Measurements from ENCODE around the gene ARHGDIA.

DNA sequence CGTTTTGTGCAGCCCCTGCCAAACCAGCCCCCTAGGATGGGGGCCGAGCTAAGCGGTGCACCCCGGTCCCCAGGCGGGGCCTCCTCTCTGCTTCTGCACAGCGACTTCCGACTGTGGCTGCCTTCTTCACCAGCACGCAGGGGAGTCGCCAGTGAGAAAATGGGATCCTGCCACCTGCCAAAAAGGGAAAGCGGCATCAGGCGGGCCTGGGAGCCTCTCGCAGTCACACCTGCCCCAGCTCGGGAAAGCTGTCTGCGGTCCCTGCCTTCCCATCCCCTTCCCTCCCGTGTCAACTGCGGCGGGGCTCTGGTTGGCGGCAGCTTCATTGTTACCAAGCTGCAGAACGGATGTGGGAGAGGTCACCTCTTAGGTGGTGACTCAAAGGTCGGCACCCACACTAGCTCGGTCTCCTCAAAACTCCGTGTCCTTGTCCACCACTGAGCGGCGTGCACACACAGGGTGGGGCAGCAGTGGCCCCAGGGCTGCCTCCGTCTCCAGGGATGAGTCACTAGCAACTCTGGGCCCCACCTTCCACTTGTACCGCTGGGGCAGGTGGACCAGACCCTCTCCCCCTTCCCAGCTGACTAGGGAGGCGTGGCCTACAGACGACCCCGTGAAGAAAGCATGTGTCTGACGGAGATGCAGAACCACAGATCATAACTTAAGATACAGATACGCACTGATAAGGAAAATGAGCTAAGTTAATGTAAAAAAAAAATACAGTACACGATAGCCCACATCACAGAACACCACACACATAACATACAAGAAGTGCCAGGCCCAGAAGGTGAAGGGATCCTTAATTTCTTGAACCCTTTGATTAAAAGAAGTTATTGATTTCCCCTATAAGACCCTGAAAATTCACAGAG, 41.5 kb upstream of the ARHGDIA start:
- no peak for TF ChIP-seq POLR2A (IDR thresholded peaks at IDR 0.05)
- TF ChIP-seq, protein P1, sequence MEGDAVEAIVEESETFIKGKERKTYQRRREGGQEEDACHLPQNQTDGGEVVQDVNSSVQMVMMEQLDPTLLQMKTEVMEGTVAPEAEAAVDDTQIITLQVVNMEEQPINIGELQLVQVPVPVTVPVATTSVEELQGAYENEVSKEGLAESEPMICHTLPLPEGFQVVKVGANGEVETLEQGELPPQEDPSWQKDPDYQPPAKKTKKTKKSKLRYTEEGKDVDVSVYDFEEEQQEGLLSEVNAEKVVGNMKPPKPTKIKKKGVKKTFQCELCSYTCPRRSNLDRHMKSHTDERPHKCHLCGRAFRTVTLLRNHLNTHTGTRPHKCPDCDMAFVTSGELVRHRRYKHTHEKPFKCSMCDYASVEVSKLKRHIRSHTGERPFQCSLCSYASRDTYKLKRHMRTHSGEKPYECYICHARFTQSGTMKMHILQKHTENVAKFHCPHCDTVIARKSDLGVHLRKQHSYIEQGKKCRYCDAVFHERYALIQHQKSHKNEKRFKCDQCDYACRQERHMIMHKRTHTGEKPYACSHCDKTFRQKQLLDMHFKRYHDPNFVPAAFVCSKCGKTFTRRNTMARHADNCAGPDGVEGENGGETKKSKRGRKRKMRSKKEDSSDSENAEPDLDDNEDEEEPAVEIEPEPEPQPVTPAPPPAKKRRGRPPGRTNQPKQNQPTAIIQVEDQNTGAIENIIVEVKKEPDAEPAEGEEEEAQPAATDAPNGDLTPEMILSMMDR (IDR thresholded peaks at IDR 0.05) = no peak

All from thyroid gland (tissue), 4 donors.